DOHH2 (cell line): Measurements from ENCODE around the gene TMEM37.

Source experiments
- EZH2phosphoT487 ChIP-seq: fragments of 200-600 bp; sonication (generic); IDR thresholded peaks from 2 replicates; pipeline ENCODE4 v1.6.1; 2017; ENCODE audit warnings: borderline replicate concordance, mild to moderate bottlenecking, antibody characterized with exemption, low read length, moderate library complexity, mixed read lengths
- TF ChIP-seq, protein P1 (sequence below): fragments of 200-600 bp; sonication (generic); IDR thresholded peaks from one replicate; pipeline ENCODE4 v1.5.1; 2014; ENCODE audit warnings: antibody characterized with exemption, mild to moderate bottlenecking, low read depth, low read length; ENCODE audit not compliant: poor library complexity, severe bottlenecking

DNA sequence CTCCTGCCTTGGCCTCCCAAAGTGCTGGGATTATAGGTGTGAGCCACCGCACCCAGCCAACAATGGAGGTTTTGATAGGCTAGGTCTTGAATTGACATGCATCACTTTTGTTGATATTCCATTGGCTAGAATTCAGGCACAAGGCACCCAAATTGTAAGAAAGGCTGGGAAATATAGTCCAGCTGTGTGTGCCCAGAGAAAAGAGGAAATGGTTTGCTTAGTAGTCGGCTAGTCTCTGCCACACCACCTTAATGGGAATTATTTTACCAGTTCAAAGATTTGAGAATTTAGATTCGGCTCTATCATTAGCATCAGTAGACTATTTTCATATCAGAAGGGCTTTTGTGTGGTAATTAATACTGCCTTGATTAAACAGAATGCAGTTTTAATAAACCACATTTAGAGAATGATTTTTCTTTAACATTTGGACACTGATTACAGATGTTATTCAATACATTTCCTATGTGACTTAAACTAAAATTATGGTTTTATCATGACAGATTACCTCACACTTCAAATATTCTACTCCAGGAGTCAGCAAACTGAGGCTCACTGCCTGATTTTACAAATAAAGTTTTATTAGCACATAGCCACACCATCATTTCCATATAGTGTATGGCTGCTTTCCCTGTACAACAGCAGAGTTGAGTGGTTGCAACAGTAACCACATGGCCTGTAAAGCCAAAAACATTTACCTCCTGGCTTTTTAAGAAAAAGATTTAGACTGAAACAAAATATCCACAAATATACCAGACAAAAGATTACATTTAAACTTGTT lies 37.5 kb upstream of the TMEM37 start:
- TF ChIP-seq, protein P1, sequence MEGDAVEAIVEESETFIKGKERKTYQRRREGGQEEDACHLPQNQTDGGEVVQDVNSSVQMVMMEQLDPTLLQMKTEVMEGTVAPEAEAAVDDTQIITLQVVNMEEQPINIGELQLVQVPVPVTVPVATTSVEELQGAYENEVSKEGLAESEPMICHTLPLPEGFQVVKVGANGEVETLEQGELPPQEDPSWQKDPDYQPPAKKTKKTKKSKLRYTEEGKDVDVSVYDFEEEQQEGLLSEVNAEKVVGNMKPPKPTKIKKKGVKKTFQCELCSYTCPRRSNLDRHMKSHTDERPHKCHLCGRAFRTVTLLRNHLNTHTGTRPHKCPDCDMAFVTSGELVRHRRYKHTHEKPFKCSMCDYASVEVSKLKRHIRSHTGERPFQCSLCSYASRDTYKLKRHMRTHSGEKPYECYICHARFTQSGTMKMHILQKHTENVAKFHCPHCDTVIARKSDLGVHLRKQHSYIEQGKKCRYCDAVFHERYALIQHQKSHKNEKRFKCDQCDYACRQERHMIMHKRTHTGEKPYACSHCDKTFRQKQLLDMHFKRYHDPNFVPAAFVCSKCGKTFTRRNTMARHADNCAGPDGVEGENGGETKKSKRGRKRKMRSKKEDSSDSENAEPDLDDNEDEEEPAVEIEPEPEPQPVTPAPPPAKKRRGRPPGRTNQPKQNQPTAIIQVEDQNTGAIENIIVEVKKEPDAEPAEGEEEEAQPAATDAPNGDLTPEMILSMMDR: no peak
- TF ChIP-seq EZH2phosphoT487: no peak
